ENCODE data around the gene MYO3B.

Gene MYO3B

GRCh38 chr2:170353723-170354122, 175.8 kb downstream of the MYO3B start:
- no peak overlapping the region for H3K4me2 ChIP-seq (ENCODE audit: insufficient read depth, low read length)
- no peaks in the 10 kb centered on the region for H3K79me2 ChIP-seq (ENCODE audit: insufficient read depth, low read length)
- H3K4me1 ChIP-seq (ENCODE audit: insufficient read depth, low read length), result peaks cover 18% of the 10 kb centered on the region
- no peak overlapping the region for H3K27ac ChIP-seq (ENCODE audit: low read length)
- TF ChIP-seq EZH2 (IDR thresholded peaks at IDR 0.05; ENCODE audit: borderline replicate concordance, low read depth, low read length, severe bottlenecking) (peak; percentile 4), CTCF (IDR thresholded peaks at IDR 0.05; ENCODE audit: borderline replicate concordance, extremely low read depth, low read length, poor library complexity, severe bottlenecking) (no peak)
- no peaks in the 10 kb centered on the region for H4K20me1 ChIP-seq (ENCODE audit: insufficient read depth, low read length)
- ATAC-seq (ENCODE audit: insufficient read depth, low read depth) (no peak), DNase-seq (no peak)
- H3K4me3 ChIP-seq (ENCODE audit: low read depth in 1 of 2, low read length in 2 of 2), result no peak overlapping the region
- H3K9me3 ChIP-seq (ENCODE audit: insufficient read depth, low read length, severe bottlenecking), result no peaks in the 10 kb centered on the region
- H2AFZ ChIP-seq (ENCODE audit: low read depth, low read length), result no peak overlapping the region
- H3K36me3 ChIP-seq (ENCODE audit: insufficient read depth, low read length), result no peaks in the 10 kb centered on the region
- H3K9ac ChIP-seq (ENCODE audit: low read depth, low read length), result no peak overlapping the region
- peaks cover 6% of the 10 kb centered on the region for H3K27me3 ChIP-seq (ENCODE audit: insufficient read depth, low read length, poor library complexity)

GRCh38 chr2:170354388-170354787, 176.4 kb downstream of the MYO3B start:
- no peak overlapping the region for H3K4me2 ChIP-seq (ENCODE audit: insufficient read depth, low read length)
- H3K36me3 ChIP-seq (ENCODE audit: insufficient read depth, low read length), result no peaks in the 10 kb centered on the region
- H2AFZ ChIP-seq (ENCODE audit: low read depth, low read length), result no peak overlapping the region
- H3K27me3 ChIP-seq (ENCODE audit: insufficient read depth, low read length, poor library complexity), result peaks cover 13% of the 10 kb centered on the region
- DNase-seq, result no peak
- H3K4me3 ChIP-seq (ENCODE audit: low read depth in 1 of 2, low read length in 2 of 2), result no peak overlapping the region
- TF ChIP-seq CTCF (IDR thresholded peaks at IDR 0.05; ENCODE audit: borderline replicate concordance, extremely low read depth, low read length, poor library complexity, severe bottlenecking) (no peak), EZH2 (IDR thresholded peaks at IDR 0.05; ENCODE audit: borderline replicate concordance, low read depth, low read length, severe bottlenecking) (peak; percentile 16)
- ATAC-seq (ENCODE audit: insufficient read depth, low read depth), result no peak
- H3K4me1 ChIP-seq (ENCODE audit: insufficient read depth, low read length), result peaks cover 18% of the 10 kb centered on the region
- H3K9ac ChIP-seq (ENCODE audit: low read depth, low read length), result no peak overlapping the region
- no peaks in the 10 kb centered on the region for H3K9me3 ChIP-seq (ENCODE audit: insufficient read depth, low read length, severe bottlenecking)
- H4K20me1 ChIP-seq (ENCODE audit: insufficient read depth, low read length), result no peaks in the 10 kb centered on the region
- H3K79me2 ChIP-seq (ENCODE audit: insufficient read depth, low read length), result no peaks in the 10 kb centered on the region
- no peak overlapping the region for H3K27ac ChIP-seq (ENCODE audit: low read length)

- no peak overlapping the region for H2AFZ ChIP-seq (ENCODE audit: low read depth, low read length)
- no peaks in the 10 kb centered on the region for H3K79me2 ChIP-seq (ENCODE audit: insufficient read depth, low read length)
- H3K27me3 ChIP-seq (ENCODE audit: insufficient read depth, low read length, poor library complexity), result peaks cover 13% of the 10 kb centered on the region
- TF ChIP-seq EZH2 (IDR thresholded peaks at IDR 0.05; ENCODE audit: borderline replicate concordance, low read depth, low read length, severe bottlenecking) (no peak), CTCF (IDR thresholded peaks at IDR 0.05; ENCODE audit: borderline replicate concordance, extremely low read depth, low read length, poor library complexity, severe bottlenecking) (no peak)
- peak; percentile 60 for DNase-seq
- no peak overlapping the region for H3K9ac ChIP-seq (ENCODE audit: low read depth, low read length)
- no peaks in the 10 kb centered on the region for H3K36me3 ChIP-seq (ENCODE audit: insufficient read depth, low read length)
- H4K20me1 ChIP-seq (ENCODE audit: insufficient read depth, low read length), result no peaks in the 10 kb centered on the region
- peaks cover 18% of the 10 kb centered on the region for H3K4me1 ChIP-seq (ENCODE audit: insufficient read depth, low read length)
- no peak overlapping the region for H3K27ac ChIP-seq (ENCODE audit: low read length)
- ATAC-seq (ENCODE audit: insufficient read depth, low read depth), result peak; percentile 94
- H3K9me3 ChIP-seq (ENCODE audit: insufficient read depth, low read length, severe bottlenecking), result no peaks in the 10 kb centered on the region
- no peak overlapping the region for H3K4me3 ChIP-seq (ENCODE audit: low read depth in 1 of 2, low read length in 2 of 2)
- no peak overlapping the region for H3K4me2 ChIP-seq (ENCODE audit: insufficient read depth, low read length)
Measured at GRCh38 chr2:170354855-170355780, 177.2 kb downstream of the MYO3B start.

All from DND-41 (cell line).